K562 (cell line): ENCODE results near the gene LIMS1. TPM values are rescaled to one million over a fixed set of nuclear protein-coding genes. Genes with fewer than 3 reads are reported as not detected.
A peak's percentile ranks its signal among the peaks of the same experiment; 100 is the strongest.

Experiments used
- ATAC-seq: fragments of 200-7000 bp; cut with Tn5 transposase; 3 replicates; pipeline ENCODE4 v1.9.1; 2020; ENCODE audit warnings: moderate library complexity
- BruUV-seq: library from RNA; stranded (reverse); fragments of 400-500 nt; replicated peaks from 2 replicates; lab custom pipeline; 2021; lab: Mats Ljungman, UMichigan
- CTCF ChIA-PET: fragments of 300-600 bp; formaldehyde crosslinking; extraction: SDS; loops from one replicate; lab custom pipeline; 2021; ENCODE audit warnings: low intra/inter-chr PET ratio; lab: Yijun Ruan, JAX
- POLR2A ChIA-PET: fragments of 300-600, 350-650 bp; sonication (Branson Sonifier 250); formaldehyde crosslinking; extraction: SDS; loops from one replicate; lab custom pipeline; 2021; ENCODE audit warnings: antibody characterized with exemption, inconsistent platforms; lab: Yijun Ruan, JAX
- DNase-seq, 4 experiments: peaks; one replicate each; pipeline versions ENCODE4 v3.0.0 to v3.0.0-alpha.2; 2011 to 2018; ENCODE audit warnings: low spot score in 3 of 4, mixed read lengths in 3 of 4; ENCODE audit errors: extremely low read depth in 1 of 4
- FAIRE-seq: peaks from 2 replicates; lab custom pipeline; 2011; peaks lifted over from hg19 to GRCh38; lab: Jason Lieb, UNC
- H2AFZ ChIP-seq: 2 replicates; pipeline ENCODE4 v1.6.0; 2011; ENCODE audit warnings: low read depth, low read length, control low read depth, inconsistent platforms
- H3K27ac ChIP-seq: fragments of 200-600 bp; 3 replicates; pipeline ENCODE4 v1.8.0; 2011; ENCODE audit warnings: low read depth, mild to moderate bottlenecking, control low read depth, inconsistent platforms, low read length, moderate library complexity, mixed read lengths; ENCODE audit errors: extremely low read depth
- H3K27me3 ChIP-seq, 2 experiments: fragments of 300-600 bp in 1 of 2; 2 replicates in 1 of 2; 3 replicates in 1 of 2; pipeline versions ENCODE4 v1.6.0 to v1.8.0; 2011; ENCODE audit warnings: inconsistent platforms in 2 of 2, low read length in 2 of 2, mild to moderate bottlenecking in 1 of 2, mixed read lengths in 1 of 2, moderate library complexity in 1 of 2; ENCODE audit not compliant: control insufficient read depth in 2 of 2, insufficient read depth in 2 of 2
- H3K36me3 ChIP-seq: fragments of 300-600 bp; 3 replicates; pipeline ENCODE4 v1.8.0; 2011; ENCODE audit warnings: mild to moderate bottlenecking, low read length, inconsistent platforms; ENCODE audit not compliant: control insufficient read depth, insufficient read depth
- H3K4me1 ChIP-seq, 2 experiments: fragments of 200-600 bp in 1 of 2; replicated peaks in 1 of 2; 2 replicates in 1 of 2; 3 replicates in 1 of 2; pipeline versions ENCODE4 v1.5.1 to v1.8.0; 2011; ENCODE audit warnings: inconsistent platforms in 2 of 2, low read length in 2 of 2, mild to moderate bottlenecking in 1 of 2, mixed read lengths in 1 of 2, moderate library complexity in 1 of 2; ENCODE audit not compliant: control insufficient read depth in 2 of 2, insufficient read depth in 2 of 2
- H3K4me2 ChIP-seq: 2 replicates; pipeline ENCODE4 v1.6.1; 2011; ENCODE audit warnings: low read length, control low read depth, inconsistent platforms, mixed read lengths; ENCODE audit not compliant: insufficient read depth
- H3K4me3 ChIP-seq: fragments of 200-600 bp; sonication (generic), shearing (Covaris generic); 2 replicates; pipeline ENCODE4 v1.5.1; 2016; ENCODE audit warnings: control low read depth, inconsistent platforms
- H3K79me2 ChIP-seq: fragments of 200-600 bp; 3 replicates; pipeline ENCODE4 v1.8.0; 2011; ENCODE audit warnings: low read length, inconsistent platforms; ENCODE audit not compliant: control insufficient read depth, insufficient read depth
- H3K9ac ChIP-seq, 2 experiments: 2 replicates each; pipeline versions ENCODE4 v1.6.0 to v1.6.1; 2011; ENCODE audit warnings: low read depth in 2 of 2, low read length in 2 of 2, control low read depth in 1 of 2, inconsistent platforms in 1 of 2, mild to moderate bottlenecking in 1 of 2, mixed read lengths in 1 of 2; ENCODE audit not compliant: insufficient read depth in 1 of 2
- H3K9me1 ChIP-seq: one replicate; pipeline ENCODE4 v1.6.0; 2011; ENCODE audit warnings: inconsistent platforms, mild to moderate bottlenecking, low read length, moderate library complexity; ENCODE audit not compliant: control insufficient read depth, insufficient read depth
- H3K9me3 ChIP-seq: replicated peaks from 2 replicates; pipeline ENCODE4 v1.5.1; 2011; ENCODE audit warnings: low read depth, low read length, inconsistent platforms; ENCODE audit not compliant: control insufficient read depth, insufficient read depth
- H4K20me1 ChIP-seq: replicated peaks from 2 replicates; pipeline ENCODE4 v1.6.1; 2011; ENCODE audit warnings: low read length, inconsistent platforms, mixed read lengths; ENCODE audit not compliant: control insufficient read depth, insufficient read depth
- ATF7 ChIP-seq: fragments of 450-650 bp; IDR thresholded peaks from 2 replicates; pipeline ENCODE4 v1.7.1; 2014; ENCODE audit warnings: mild to moderate bottlenecking, moderate library complexity
- DDX20 ChIP-seq: fragments of 450-650 bp; IDR thresholded peaks from 2 replicates; pipeline ENCODE4 v1.6.1; 2016; ENCODE audit warnings: missing genetic modification characterization, low read depth, mild to moderate bottlenecking, missing compliant biosample characterization, moderate library complexity
- HMG20B ChIP-seq: fragments of 250-450 bp; sonication (Bioruptor Pico); IDR thresholded peaks from 2 replicates; pipeline ENCODE4 v1.5.0; 2021; ENCODE audit warnings: mild to moderate bottlenecking
- MAZ ChIP-seq, 2 experiments: fragments of 450-650 bp in 1 of 2; sonication (generic) in 1 of 2; formaldehyde crosslinking; IDR thresholded peaks in 1 of 2; conservative IDR thresholded peaks in 1 of 2; 2 replicates each; pipeline versions ENCODE4 v1.4.0 to v1.5.0; 2020; ENCODE audit warnings: mild to moderate bottlenecking in 1 of 2, missing genetic modification reagents in 1 of 2
- PTTG1 ChIP-seq: fragments of 450-650 bp; IDR thresholded peaks from 2 replicates; pipeline ENCODE4 v1.6.1; 2016; ENCODE audit warnings: low read depth, mild to moderate bottlenecking, missing genetic modification characterization, missing compliant biosample characterization
- RFX1 ChIP-seq: fragments of 450-650 bp; IDR thresholded peaks from 2 replicates; pipeline ENCODE4 v1.6.1; 2016; ENCODE audit warnings: mild to moderate bottlenecking, moderate library complexity
- SREBF1 ChIP-seq: fragments of 150-350 bp; IDR thresholded peaks from 2 replicates; pipeline ENCODE4 v1.6.1; 2014; ENCODE audit warnings: antibody characterized with exemption, low read depth, low read length, borderline replicate concordance
- TAF7 ChIP-seq: fragments of 450-650 bp; IDR thresholded peaks from 2 replicates; pipeline ENCODE4 v1.6.1; 2016; ENCODE audit warnings: missing genetic modification characterization, missing compliant biosample characterization
- ZFX ChIP-seq: sonication (generic); formaldehyde crosslinking; IDR thresholded peaks from 2 replicates; pipeline ENCODE4 v1.8.0; 2022; ENCODE audit warnings: mild to moderate bottlenecking, missing genetic modification reagents, moderate library complexity
- ZNF592 ChIP-seq: fragments of 450-650 bp; IDR thresholded peaks from 2 replicates; pipeline ENCODE4 v1.6.1; 2017; ENCODE audit warnings: antibody characterized with exemption, mild to moderate bottlenecking
- WGBS: fragments of 100-300 bp; shearing (Covaris generic); methylation state at CpG from one replicate; pipeline ENCODE4 v1.1.6; 2016; ENCODE audit warnings: low coverage, mixed read lengths; ENCODE audit not compliant: insufficient coverage; ENCODE audit errors: missing lambda C conversion rate; 5-methylcytosine and 5-hydroxymethylcytosine counted together
- in situ Hi-C: fragments of 300-500 bp; cut with MboI; formaldehyde crosslinking; loops from 4 replicates; pipeline ENCODE4 v1.15.0; 2018; ENCODE audit warnings: inconsistent platforms, mixed read lengths
- intact Hi-C: fragments of 100-400 bp; cut with micrococcal nuclease; formaldehyde crosslinking; loops from 2 replicates; pipeline ENCODE4 v1.14.2; 2022
- polyA plus RNA-seq, 8 experiments: library from polyadenylated mRNA; depleted of rRNA in 4 of 8; stranded (reverse) in 5 of 8; unstranded in 3 of 8; fragments of >200 nt; fragmentation: Nextera tagmentation in 2 of 8; fragmentation: Illumina TruSeq in 1 of 8; extraction: Ambion mirVana in 2 of 8; extraction: Trizol in 1 of 8; gene quantifications; 2 replicates each; pipeline versions ENCODE4 v1.2.1 to v1.2.3, GENCODE V29; 2011 to 2014; ENCODE audit warnings: inconsistent platforms in 1 of 8, missing spikeins in 1 of 8
- total RNA-seq, 7 experiments: library from RNA; depleted of rRNA in 6 of 7; stranded (reverse); fragments of >200 nt in 6 of 7; fragmentation: Illumina TruSeq in 2 of 7; extraction: Trizol in 2 of 7; gene quantifications; 2 replicates each; pipeline versions ENCODE4 v1.2.1 to v1.2.3, GENCODE V29; 2011 to 2021; ENCODE audit warnings: low replicate concordance in 1 of 7
- TF ChIP-seq, protein P1 (sequence below), 2 experiments: fragments of 200-800 bp in 1 of 2; sonication (Bioruptor generic) in 1 of 2; sonication (generic) in 1 of 2; formaldehyde crosslinking in 1 of 2; IDR thresholded peaks in 1 of 2; conservative IDR thresholded peaks in 1 of 2; 2 replicates each; pipeline versions ENCODE4 v1.5.0 to v1.6.1; 2016 to 2020; ENCODE audit warnings: missing compliant biosample characterization in 1 of 2, missing genetic modification characterization in 1 of 2, missing genetic modification reagents in 1 of 2

The LIMS1 gene
- total and polyA plus RNA-seq, 9 of the 15 experiments (the other 6 are each of a cell fraction or from before 2014, with no cell fraction given), result 52.8 to 134 (median 81.0) TPM

DNA sequence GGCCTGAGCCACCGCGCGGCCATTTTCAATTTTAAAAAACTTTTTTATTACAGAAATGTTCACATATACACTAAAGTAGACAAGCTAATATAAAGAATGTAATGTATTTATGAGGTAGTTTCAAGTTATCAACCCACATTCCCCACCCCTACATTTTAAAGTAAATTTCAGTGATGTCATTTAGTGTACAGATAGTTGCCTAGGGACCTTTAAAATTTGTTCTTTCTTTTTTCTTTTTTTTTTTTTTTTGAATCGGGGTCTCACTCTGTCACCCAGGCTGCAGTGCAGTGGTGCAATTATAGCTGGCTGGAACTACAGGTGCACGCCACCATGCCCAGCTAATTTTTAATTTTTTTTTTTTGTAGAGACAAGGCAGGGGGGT is 2.6 kb upstream of the LIMS1 start:
- DNase-seq (peak in 1 of 4 experiments; percentile 1), FAIRE-seq (no peak), ATAC-seq (no peak)
- in situ Hi-C loops (no loop called here), intact Hi-C loops (loop anchor here (5.0 kb wide), 1 partner anchor 106 kb away; no protein-coding TSS in a partner anchor)
- Histone ChIP-seq H3K36me3 (no peaks in the 10 kb centered on the region; the same call in 2 of the 3 replicates), H4K20me1 (peaks cover 8% of the 10 kb centered on the region; the same call in 1 of the 2 replicates), H3K4me1 (peaks cover 14 to 22% of the 10 kb centered on the region in 2 experiments), H3K9ac (peak overlapping the region in 1 of 2 experiments; percentile 14; a peak in 2 of 4 replicates), H3K79me2 (peaks cover 30% of the 10 kb centered on the region), H3K4me3 (no peak overlapping the region), H3K9me3 (no peaks in the 10 kb centered on the region), H2AFZ (peak overlapping the region; percentile 62; the same call in 1 of the 2 replicates), H3K27ac (peak overlapping the region; percentile 34; the same call in 2 of the 3 replicates), H3K9me1 (no peaks in the 10 kb centered on the region), H3K27me3 (no peaks in the 10 kb centered on the region), H3K4me2 (peak overlapping the region; percentile 63; the same call in 1 of the 2 replicates)
- CTCF ChIA-PET, result no interaction called here
- TF ChIP-seq PTTG1 (tag) (peak; percentile 1; the same call in 1 of the 2 replicates), HMG20B (CRISPR knock-in tag) (no peak), DDX20 (0 out of 2 replicates have a peak, but pooled peaks have one; percentile 52), TAF7 (tag) (peak; percentile 43; the same call in 1 of the 2 replicates), SREBF1 (no peak), RFX1 (peak; percentile 64), ATF7 (0 out of 2 replicates have a peak, but pooled peaks have one; percentile 20), ZFX (peak; percentile 3; the same call in 1 of the 2 replicates), ZNF592 (0 out of 2 replicates have a peak, but pooled peaks have one; percentile 47), MAZ (CRISPR knock-in tag; conservative IDR thresholded peaks at IDR 0.05 in 1 of 2, IDR thresholded peaks at IDR 0.05 in 1 of 2) (0 out of 4 replicates have a peak, but pooled peaks of 1 of the 2 experiments have one; percentile 18)
- TF ChIP-seq, protein P1, sequence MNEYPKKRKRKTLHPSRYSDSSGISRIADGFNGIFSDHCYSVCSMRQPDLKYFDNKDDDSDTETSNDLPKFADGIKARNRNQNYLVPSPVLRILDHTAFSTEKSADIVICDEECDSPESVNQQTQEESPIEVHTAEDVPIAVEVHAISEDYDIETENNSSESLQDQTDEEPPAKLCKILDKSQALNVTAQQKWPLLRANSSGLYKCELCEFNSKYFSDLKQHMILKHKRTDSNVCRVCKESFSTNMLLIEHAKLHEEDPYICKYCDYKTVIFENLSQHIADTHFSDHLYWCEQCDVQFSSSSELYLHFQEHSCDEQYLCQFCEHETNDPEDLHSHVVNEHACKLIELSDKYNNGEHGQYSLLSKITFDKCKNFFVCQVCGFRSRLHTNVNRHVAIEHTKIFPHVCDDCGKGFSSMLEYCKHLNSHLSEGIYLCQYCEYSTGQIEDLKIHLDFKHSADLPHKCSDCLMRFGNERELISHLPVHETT (CRISPR knock-in tag; conservative IDR thresholded peaks at IDR 0.05 in 1 of 2, IDR thresholded peaks at IDR 0.05 in 1 of 2), result 0 out of 4 replicates have a peak, but pooled peaks of 1 of the 2 experiments have one; percentile 32
- no TSS peak for BruUV-seq
- POLR2A ChIA-PET, result no interaction called here
- 79% methylated on average over 4 of the region's 5 CpGs for WGBS
